HUES48 (cell line): ENCODE data around the gene ADAMTSL1.
A peak's percentile ranks its signal among the peaks of the same experiment; 100 is the strongest.

Source experiments
- H3K27ac ChIP-seq: one replicate; pipeline ENCODE4 v1.7.0; 2013; ENCODE audit warnings: low read depth, low read length, inconsistent platforms
- H3K27me3 ChIP-seq: 2 replicates; pipeline ENCODE4 v1.6.1; 2013; ENCODE audit warnings: mild to moderate bottlenecking, low read length; ENCODE audit not compliant: control insufficient read depth, insufficient read depth
- H3K36me3 ChIP-seq: 2 replicates; pipeline ENCODE4 v1.6.1; 2013; ENCODE audit warnings: low read length; ENCODE audit not compliant: control insufficient read depth, insufficient read depth
- H3K4me1 ChIP-seq: 2 replicates; pipeline ENCODE4 v1.6.1; 2013; ENCODE audit warnings: mild to moderate bottlenecking, low read length; ENCODE audit not compliant: control insufficient read depth, insufficient read depth
- H3K4me3 ChIP-seq: 2 replicates; pipeline ENCODE4 v1.5.1; 2013; ENCODE audit warnings: mild to moderate bottlenecking, low read depth, low read length
- H3K9ac ChIP-seq: 2 replicates; pipeline ENCODE4 v1.6.1; 2013; ENCODE audit warnings: mild to moderate bottlenecking, low read depth, low read length, moderate library complexity
- H3K9me3 ChIP-seq: 2 replicates; pipeline ENCODE4 v1.6.1; 2013; ENCODE audit warnings: low read length; ENCODE audit not compliant: control insufficient read depth, insufficient read depth

Gene ADAMTSL1

DNA sequence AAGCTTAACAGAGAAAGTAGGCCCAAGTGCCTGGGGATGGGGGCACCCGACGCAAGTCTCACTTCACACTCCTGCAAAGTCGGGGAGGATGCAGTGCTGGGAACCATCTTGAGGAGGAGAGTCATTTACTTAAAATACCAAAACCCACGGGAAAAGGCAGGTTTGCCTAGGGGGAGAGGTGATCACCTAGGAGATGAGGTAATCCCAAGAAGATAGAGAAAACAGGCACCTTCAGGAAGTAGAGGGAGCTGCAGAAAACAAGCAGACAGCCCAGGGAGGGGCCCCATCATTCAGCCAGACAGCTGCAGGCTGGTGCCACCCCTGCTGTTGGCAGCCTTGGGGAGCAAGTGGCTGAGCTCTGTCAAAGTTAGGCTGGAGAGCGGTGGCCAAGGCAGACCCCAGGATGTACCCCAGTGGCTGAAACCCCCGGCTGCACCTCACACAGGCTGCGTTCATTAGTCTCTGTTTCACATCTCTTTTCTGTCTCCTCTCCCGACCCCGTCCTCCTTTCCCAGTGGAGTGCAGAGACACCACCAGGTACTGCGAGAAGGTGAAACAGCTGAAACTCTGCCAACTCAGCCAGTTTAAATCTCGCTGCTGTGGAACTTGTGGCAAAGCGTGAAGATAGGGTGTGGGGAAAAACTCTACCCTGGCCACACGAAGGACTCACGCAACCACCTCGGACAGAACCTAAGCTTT is 434.1 kb downstream of the ADAMTSL1 start:
- Histone ChIP-seq H3K4me3 (no peak overlapping the region), H3K27me3 (no peaks in the 10 kb centered on the region), H3K9me3 (no peaks in the 10 kb centered on the region), H3K36me3 (no peaks in the 10 kb centered on the region), H3K4me1 (peaks cover 13% of the 10 kb centered on the region), H3K9ac (no peak overlapping the region), H3K27ac (no peak overlapping the region)

DNA sequence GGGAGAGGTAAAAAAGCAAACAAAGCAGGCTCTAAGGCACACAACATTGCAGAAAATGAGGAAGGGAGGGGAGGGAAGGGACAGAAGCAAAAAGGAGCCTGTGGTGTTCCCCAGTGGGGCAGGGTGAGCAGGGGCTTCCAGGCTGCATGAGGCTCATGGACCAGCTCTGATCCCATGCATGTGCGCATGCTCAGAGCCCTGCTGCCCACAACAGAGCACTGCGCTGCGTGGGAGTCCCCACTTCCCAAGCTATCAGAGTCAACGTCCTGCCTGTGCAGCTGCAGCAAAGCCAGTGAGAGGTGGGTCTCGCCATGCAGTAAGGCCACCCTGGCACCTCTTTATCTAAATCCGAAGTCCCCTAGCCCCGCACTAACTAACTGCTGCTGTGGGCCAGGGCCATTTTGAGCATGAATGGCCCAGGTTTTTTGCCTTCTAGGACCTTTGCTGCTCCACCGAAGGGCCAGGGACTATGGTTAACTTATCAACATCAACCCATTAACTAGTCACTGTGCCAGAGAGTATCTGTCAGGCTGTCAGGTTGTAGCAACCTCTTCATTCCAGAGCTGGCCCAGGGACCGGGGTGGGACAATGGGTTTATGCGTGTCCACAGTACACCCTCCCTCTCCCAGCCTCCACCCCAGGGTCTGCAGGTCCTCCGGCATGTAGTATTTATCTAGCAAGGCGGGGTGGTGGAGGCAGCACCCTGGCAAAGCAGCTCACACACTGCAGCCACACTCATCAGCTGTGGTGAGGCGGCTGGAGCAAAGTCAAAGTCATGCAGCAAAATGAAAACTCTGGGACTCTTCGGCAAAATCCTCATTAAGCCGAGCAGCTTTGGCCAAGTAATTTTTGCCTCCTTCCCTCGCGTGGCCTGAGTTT is 435.4 kb downstream of the ADAMTSL1 start:
- no peak overlapping the region for H3K27ac ChIP-seq
- no peaks in the 10 kb centered on the region for H3K9me3 ChIP-seq
- no peaks in the 10 kb centered on the region for H3K36me3 ChIP-seq
- H3K9ac ChIP-seq, result no peak overlapping the region
- H3K4me1 ChIP-seq, result peaks cover 13% of the 10 kb centered on the region
- H3K27me3 ChIP-seq, result no peaks in the 10 kb centered on the region
- no peak overlapping the region for H3K4me3 ChIP-seq

DNA sequence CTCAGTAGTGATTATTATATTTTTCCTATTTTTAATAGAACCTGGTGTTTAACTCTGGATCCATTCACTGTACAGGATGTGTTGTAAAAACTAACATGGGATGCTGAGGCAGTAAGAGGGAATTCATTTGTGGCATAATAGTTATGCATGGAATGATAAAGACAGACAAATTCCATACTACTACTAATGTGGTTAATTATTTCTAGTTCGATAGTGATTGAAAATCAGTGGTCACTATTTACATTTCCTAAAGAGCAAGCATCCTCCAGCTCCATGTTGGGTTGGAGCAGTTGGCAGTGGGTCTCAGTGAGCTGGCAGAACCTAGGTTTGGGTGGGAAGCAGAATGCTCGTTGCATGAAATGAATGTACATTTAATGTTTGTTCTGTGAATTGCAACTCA is 436.5 kb downstream of the ADAMTSL1 start:
- H3K4me1 ChIP-seq, result peaks cover 13% of the 10 kb centered on the region
- no peaks in the 10 kb centered on the region for H3K9me3 ChIP-seq
- no peak overlapping the region for H3K4me3 ChIP-seq
- no peak overlapping the region for H3K27ac ChIP-seq
- no peak overlapping the region for H3K9ac ChIP-seq
- H3K27me3 ChIP-seq, result no peaks in the 10 kb centered on the region
- H3K36me3 ChIP-seq, result no peaks in the 10 kb centered on the region

DNA sequence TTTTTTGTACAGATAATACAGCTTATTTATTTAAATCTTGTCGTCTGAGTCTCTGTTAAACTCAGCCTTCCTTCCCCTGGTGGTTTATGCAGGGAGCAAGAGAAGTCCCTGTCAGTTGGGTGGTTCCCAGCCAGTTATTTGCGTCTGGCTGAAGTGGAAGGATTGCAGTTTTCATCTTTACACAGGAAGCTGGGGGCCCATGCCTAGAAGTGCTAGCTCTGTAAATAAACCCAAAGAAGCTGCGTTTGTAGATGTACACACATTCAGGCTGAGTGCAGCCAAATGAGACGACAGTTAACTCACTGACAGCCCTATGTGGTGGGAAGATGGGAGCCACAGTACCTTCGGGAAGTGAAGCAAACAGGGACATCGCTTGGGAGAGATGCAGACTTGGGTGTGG is 437.0 kb downstream of the ADAMTSL1 start:
- Histone ChIP-seq H3K27ac (no peak overlapping the region), H3K36me3 (no peaks in the 10 kb centered on the region), H3K4me1 (peaks cover 13% of the 10 kb centered on the region), H3K9me3 (no peaks in the 10 kb centered on the region), H3K4me3 (no peak overlapping the region), H3K9ac (no peak overlapping the region), H3K27me3 (no peaks in the 10 kb centered on the region)

DNA sequence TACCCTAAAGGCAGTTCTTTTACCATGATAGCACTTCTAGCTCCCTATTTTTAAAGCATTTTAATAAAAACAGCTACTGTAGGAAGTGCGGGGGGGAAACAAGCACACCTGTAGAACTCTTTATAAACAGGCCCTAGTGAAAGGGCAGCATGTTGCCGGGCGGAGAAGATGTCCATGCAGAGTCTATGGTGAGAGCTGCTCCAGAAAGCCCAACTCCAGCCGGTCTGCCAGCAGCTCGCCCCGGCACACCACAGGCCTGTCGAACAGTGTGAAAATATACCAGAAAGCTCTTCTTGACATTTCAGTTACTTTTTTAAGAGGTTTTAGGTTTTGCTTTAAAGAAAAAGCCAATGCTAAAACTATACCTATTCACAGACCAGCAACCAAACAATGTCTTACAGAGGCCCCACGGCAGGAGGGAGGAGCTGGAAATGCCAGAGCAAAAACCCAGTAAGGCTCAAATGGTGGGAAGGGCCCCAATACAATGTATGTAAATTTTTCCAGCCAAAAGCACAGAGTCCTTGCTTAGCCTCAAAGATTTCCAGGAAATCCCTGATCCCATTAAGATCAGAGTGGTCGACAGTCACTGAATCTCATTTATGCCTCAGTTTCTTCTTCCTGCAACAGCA is 437.9 kb downstream of the ADAMTSL1 start:
- Histone ChIP-seq H3K36me3 (no peaks in the 10 kb centered on the region), H3K9ac (no peak overlapping the region), H3K27ac (peak overlapping the region; percentile 9), H3K9me3 (no peaks in the 10 kb centered on the region), H3K27me3 (no peaks in the 10 kb centered on the region), H3K4me3 (no peak overlapping the region), H3K4me1 (peaks cover 13% of the 10 kb centered on the region)

DNA sequence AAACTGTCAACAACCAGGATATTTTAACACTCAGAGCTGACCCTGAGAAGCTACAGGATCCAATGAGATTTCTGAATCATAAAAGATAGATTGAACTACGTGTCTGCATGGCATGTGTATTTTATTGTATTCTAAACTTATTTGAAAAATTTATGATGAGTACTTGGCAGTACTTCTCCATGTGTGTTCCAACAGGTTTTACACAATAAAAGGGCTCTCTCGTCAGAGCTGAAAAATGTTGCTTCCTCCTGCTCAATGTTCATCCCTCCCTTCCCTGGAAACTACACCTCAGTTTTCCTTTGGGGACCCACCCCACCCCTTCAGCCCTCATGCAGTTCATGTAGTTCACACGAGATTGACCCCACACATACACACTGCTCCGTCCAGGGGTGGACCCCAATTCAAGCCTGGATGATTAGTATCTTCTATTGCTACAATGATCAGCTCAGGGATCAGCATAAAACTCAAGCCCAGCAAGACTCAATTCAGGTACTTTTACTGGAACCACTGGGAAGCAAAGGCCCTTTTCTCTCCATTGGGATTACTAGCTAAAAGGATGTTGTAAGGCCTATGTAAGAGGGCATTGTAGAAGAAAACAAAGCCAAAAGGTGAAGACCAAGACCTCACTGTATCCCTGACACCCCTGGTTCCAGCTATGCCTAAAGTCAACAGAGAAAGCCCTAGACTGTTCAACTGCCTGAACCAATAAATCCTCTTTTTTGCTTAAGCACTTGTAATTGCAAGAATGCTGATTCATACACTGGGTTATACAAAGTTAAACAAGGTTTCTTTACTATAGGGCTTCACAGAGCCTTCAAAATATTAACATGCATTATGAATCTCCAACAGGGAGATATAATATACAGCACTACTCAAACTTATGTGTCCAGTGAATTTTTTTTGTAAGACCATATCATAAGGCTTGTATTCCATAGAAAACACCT is 446.5 kb downstream of the ADAMTSL1 start:
- H3K4me1 ChIP-seq, result no peaks in the 10 kb centered on the region
- no peak overlapping the region for H3K4me3 ChIP-seq
- H3K27me3 ChIP-seq, result no peaks in the 10 kb centered on the region
- no peaks in the 10 kb centered on the region for H3K36me3 ChIP-seq
- H3K27ac ChIP-seq, result no peak overlapping the region
- H3K9ac ChIP-seq, result no peak overlapping the region
- no peaks in the 10 kb centered on the region for H3K9me3 ChIP-seq

DNA sequence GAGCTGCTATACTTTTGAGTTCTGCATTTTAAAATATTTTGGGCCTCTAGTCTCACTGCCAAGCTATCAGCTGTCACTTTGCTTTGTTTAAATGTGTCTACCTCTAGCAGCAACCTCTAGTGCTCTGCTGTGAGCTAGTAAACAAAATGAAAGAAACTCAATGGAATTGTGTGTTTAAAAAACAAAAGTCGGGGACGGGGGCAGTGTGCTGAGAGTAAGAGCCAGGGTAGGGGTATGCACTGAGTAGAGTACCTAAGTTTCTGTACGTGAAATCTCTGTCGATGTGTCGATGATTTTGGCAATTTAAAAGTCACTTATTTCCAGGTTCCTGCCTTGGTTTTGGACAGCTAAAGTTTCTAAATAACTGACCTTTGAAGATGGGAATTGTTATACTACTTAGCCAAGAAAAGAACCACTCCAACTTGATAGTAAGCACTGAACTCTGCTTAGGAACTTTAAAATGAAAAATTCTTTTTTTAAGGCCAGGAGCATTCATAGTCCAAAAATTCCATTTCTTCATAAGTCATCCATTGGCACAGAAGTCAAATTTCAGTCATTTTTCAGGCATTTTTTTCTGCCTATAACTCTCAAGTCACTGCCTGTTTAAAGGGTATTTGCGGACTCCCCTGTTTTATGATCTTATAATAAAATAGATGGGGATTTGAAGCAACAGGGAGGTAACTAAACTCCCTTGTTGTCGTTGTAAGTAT is 447.6 kb downstream of the ADAMTSL1 start:
- no peak overlapping the region for H3K27ac ChIP-seq
- no peaks in the 10 kb centered on the region for H3K4me1 ChIP-seq
- H3K9me3 ChIP-seq, result no peaks in the 10 kb centered on the region
- no peaks in the 10 kb centered on the region for H3K36me3 ChIP-seq
- H3K9ac ChIP-seq, result no peak overlapping the region
- H3K4me3 ChIP-seq, result no peak overlapping the region
- no peaks in the 10 kb centered on the region for H3K27me3 ChIP-seq

DNA sequence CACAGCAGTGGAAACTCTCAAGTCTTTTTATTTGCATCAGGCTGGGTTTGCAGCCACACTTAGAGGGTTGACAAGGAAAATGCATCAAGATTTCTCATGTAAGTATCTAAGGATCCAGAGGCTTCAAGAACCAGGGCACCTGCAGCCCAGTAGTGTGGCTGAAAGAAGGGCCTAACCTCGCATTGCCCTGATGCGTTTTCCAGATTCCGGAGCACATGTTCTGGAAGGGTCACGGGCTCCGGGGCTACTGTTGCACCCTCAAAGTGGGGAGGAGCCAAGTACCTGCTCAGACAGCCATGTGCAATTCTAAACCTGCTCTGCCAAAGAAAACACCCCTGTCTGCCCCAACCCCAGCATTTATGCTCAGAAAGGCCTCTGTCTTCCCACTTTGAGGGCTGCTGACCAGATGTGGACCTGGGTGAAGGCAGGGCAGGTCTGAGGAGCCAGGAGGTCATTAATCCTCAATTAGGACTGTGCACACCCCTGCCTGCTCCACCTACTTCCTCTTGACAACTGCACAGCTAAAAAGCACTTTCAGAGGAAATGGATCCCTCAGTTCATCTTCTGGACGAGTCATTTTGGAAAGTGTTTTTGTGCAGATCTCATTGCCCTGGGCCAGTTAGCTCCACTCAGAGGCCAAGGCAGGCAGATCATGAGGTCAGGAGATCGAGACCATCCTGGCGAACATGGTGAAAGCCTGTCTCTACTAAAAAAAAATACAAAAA is 448.4 kb downstream of the ADAMTSL1 start:
- H3K4me3 ChIP-seq, result no peak overlapping the region
- H3K36me3 ChIP-seq, result no peaks in the 10 kb centered on the region
- no peak overlapping the region for H3K27ac ChIP-seq
- no peaks in the 10 kb centered on the region for H3K27me3 ChIP-seq
- H3K9me3 ChIP-seq, result no peaks in the 10 kb centered on the region
- no peaks in the 10 kb centered on the region for H3K4me1 ChIP-seq
- H3K9ac ChIP-seq, result no peak overlapping the region

DNA sequence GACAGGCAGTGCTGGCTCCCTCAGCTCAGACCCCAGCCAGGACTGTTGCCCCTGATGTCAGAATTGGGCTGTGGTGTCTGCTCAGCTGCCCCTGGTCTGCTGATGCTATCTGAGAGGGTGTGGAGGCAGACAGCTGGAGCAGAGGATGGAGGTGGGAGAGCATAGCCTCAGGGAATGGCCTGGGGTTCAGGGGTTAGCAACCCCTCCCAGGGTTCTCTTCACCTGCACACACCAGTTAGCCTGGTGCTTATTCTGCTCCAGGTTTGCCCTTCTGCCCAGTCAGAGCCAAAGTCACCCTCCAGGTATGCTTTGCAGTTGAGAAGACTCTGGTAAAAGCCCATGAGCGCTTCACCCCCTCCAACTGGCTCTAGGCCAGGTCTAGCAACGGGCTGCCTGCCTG is 449.2 kb downstream of the ADAMTSL1 start:
- Histone ChIP-seq H3K27ac (no peak overlapping the region), H3K4me3 (no peak overlapping the region), H3K9ac (no peak overlapping the region), H3K9me3 (no peaks in the 10 kb centered on the region), H3K4me1 (no peaks in the 10 kb centered on the region), H3K36me3 (no peaks in the 10 kb centered on the region), H3K27me3 (no peaks in the 10 kb centered on the region)
